SJCRH30 (cell line): ENCODE data around the gene PRPF6. TPM values are rescaled to one million over a fixed set of nuclear protein-coding genes. Genes with fewer than 3 reads are reported as not detected.

ENCODE experiments used
- DNase-seq, 2 experiments: peaks; one replicate each; pipeline ENCODE4 v3.0.0-alpha.2; 2015 to 2020
- H3K27ac ChIP-seq: fragments of 250-450 bp; sonication (Bioruptor Pico); 2 replicates; pipeline ENCODE4 v1.5.1; 2020; ENCODE audit warnings: mild to moderate bottlenecking, moderate library complexity
- H3K27me3 ChIP-seq: fragments of 250-450 bp; sonication (Bioruptor Pico); 2 replicates; pipeline ENCODE4 v1.5.1; 2020; ENCODE audit warnings: mild to moderate bottlenecking, moderate library complexity
- H3K36me3 ChIP-seq: fragments of 250-450 bp; sonication (Bioruptor Pico); 2 replicates; pipeline ENCODE4 v1.5.1; 2020; ENCODE audit warnings: mild to moderate bottlenecking, moderate library complexity
- H3K4me1 ChIP-seq: fragments of 250-450 bp; sonication (Bioruptor Pico); 2 replicates; pipeline ENCODE4 v1.5.1; 2020; ENCODE audit warnings: mild to moderate bottlenecking, moderate library complexity
- H3K4me3 ChIP-seq: fragments of 250-450 bp; sonication (Bioruptor Pico); 2 replicates; pipeline ENCODE4 v1.5.1; 2020; ENCODE audit warnings: mild to moderate bottlenecking, moderate library complexity
- H3K9me3 ChIP-seq: fragments of 250-450 bp; sonication (Bioruptor Pico); replicated peaks from 2 replicates; pipeline ENCODE4 v1.5.1; 2020; ENCODE audit warnings: mild to moderate bottlenecking, moderate library complexity
- total RNA-seq: library from RNA; depleted of rRNA; stranded (reverse); fragments of >200 nt; shearing (Covaris generic); gene quantifications from 2 replicates; pipeline ENCODE4 v1.2.3, GENCODE V29; 2014

The PRPF6 gene
- total RNA-seq, 1 experiment from 2014 or later, result 70.1 TPM

DNA sequence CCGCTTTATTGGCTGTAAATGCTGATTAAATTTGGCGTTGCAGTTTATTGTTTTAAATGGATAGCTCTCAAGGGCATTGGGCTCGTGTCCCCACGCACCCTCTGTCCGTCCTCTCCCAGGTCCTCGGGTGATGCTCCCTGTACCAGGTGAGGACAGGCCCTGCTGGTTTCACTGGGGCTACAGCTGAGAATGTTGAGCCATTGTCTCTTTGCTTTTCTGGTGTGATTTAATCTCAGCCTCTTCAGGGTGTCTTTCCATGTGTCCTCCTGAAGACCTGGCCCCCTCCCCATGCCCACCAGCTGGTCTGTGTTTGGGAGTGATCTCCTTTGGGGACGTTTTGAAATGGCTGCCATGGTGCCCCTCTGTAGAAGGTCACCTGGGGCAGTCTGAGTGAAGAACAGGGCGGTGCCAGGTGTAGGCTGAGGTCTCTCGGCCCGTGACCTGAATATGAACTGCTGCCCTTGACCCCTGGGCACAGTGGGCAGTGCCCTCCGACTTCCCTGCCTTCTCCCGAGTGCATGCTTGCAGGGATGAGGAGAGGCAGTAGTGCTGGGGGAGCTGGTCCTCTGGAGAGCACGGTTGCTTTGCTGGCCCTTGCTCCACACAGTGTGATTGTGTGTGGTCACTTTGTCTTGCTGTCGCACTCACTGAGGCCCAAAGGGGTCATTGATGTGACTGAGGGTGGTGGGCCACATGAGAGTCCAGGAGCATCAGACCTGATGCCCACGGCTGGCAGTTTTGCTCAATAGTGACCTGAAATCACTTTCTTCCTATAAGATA is 42.6 kb downstream of the PRPF6 start:
- no peaks in the 10 kb centered on the region for H3K27me3 ChIP-seq
- H3K4me1 ChIP-seq, result no peaks in the 10 kb centered on the region
- H3K4me3 ChIP-seq, result no peak overlapping the region
- H3K9me3 ChIP-seq, result no peaks in the 10 kb centered on the region
- no peak for DNase-seq
- H3K36me3 ChIP-seq, result peaks cover 93% of the 10 kb centered on the region
- no peak overlapping the region for H3K27ac ChIP-seq

DNA sequence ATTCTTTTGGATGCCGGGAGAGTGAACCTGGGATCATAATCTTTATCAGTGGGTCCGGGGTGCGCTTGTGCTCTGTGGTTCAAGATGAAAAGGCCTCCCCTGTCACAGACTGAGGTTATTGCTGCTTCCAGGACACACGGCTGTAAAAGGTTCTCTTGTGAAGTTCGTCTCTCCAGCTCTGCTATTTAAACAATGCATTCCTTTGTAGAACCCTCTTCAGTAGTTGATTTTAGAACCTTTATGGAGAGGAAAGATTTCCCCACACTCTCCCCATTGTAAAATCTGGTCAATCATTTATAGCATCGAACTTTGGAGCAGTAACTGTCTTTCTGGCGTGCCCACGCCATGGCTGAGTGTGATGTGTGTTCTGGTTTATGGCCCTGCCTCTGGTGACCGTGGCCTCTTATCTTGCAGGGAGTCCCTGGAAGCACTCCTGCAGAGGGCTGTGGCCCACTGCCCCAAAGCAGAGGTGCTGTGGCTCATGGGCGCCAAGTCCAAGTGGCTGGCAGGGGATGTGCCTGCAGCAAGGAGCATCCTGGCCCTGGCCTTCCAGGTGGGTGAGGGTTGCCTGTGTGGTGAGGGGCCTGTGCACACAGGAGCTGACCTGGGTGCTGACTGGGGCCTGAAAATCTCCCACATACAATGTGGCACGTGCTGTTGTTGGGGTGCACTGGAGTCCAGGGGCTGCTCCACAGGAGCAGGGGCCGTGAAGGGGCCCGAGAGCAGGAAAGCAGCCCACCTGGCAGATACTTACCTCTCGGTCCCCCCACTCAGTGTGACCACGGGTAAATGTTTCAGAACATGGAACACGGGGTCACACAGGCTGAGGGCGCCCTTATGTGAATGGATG is 43.4 kb downstream of the PRPF6 start:
- peaks cover 93% of the 10 kb centered on the region for H3K36me3 ChIP-seq
- no peaks in the 10 kb centered on the region for H3K27me3 ChIP-seq
- H3K9me3 ChIP-seq, result no peaks in the 10 kb centered on the region
- no peak overlapping the region for H3K27ac ChIP-seq
- no peaks in the 10 kb centered on the region for H3K4me1 ChIP-seq
- no peak for DNase-seq
- no peak overlapping the region for H3K4me3 ChIP-seq

DNA sequence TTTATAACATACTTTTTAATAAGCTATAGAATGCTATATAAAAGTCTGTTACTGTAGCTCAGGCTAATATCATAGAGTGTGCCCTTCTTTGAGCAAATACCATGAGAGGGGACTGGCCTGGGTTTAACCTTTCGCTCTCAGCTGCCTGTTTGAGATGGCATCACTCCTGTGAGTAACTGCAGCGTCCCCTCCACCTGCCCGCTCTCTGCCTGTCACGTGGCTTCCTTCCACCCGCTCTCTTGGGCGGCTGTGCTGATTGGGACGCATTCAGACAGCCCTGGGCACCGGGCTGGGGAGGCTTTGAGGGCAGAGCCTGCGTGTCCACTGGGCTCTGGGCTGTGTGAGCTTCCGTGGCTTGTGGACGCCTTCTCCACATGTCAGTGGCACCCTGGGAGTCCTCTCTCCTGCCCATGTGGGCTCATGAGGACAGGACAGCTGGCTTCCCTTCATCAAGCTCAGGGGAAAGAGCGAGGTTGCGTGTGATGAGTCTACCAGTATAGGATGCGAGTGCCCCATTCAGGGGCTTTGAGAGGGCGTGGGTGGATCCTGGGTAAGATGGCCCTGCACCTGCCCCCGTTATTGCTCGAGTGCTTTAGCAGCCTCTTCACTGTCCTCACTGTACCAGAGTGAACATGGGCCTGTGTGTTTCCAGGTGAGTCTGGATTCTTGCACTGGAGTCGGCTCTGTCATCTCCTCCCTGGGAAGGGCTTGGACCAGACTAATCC is 44.3 kb downstream of the PRPF6 start:
- no peaks in the 10 kb centered on the region for H3K27me3 ChIP-seq
- peaks cover 86% of the 10 kb centered on the region for H3K36me3 ChIP-seq
- H3K4me3 ChIP-seq, result no peak overlapping the region
- no peak for DNase-seq
- no peak overlapping the region for H3K27ac ChIP-seq
- no peaks in the 10 kb centered on the region for H3K9me3 ChIP-seq
- H3K4me1 ChIP-seq, result peaks cover 5% of the 10 kb centered on the region

DNA sequence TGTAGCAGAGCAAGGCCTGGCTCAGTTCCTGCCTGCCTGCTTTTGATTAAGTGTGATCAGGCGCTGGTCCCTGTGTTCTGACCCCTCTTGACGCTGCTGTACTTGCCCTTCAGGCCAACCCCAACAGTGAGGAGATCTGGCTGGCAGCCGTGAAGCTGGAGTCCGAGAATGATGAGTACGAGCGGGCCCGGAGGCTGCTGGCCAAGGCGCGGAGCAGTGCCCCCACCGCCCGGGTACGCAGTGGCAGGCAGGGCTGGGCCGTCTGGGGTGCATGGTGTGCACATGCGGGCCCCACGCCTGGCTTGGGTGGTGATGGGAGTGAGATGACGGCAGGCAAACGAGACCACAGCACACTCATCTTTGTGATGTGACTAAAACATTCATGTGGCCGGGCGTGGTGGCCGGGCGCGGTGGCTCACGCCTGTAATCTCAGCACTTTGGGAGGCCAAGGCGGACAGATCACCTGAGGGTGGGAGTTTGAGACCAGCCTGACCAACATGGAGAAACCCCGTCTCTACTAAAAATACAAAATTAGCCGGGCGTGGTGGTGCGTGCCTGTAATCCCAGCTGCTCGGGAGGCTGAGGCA is 45.0 kb downstream of the PRPF6 start:
- Histone ChIP-seq H3K27ac (no peak overlapping the region), H3K4me1 (peaks cover 11% of the 10 kb centered on the region), H3K9me3 (no peaks in the 10 kb centered on the region), H3K36me3 (peaks cover 81% of the 10 kb centered on the region), H3K4me3 (no peak overlapping the region), H3K27me3 (no peaks in the 10 kb centered on the region)
- no peak for DNase-seq

DNA sequence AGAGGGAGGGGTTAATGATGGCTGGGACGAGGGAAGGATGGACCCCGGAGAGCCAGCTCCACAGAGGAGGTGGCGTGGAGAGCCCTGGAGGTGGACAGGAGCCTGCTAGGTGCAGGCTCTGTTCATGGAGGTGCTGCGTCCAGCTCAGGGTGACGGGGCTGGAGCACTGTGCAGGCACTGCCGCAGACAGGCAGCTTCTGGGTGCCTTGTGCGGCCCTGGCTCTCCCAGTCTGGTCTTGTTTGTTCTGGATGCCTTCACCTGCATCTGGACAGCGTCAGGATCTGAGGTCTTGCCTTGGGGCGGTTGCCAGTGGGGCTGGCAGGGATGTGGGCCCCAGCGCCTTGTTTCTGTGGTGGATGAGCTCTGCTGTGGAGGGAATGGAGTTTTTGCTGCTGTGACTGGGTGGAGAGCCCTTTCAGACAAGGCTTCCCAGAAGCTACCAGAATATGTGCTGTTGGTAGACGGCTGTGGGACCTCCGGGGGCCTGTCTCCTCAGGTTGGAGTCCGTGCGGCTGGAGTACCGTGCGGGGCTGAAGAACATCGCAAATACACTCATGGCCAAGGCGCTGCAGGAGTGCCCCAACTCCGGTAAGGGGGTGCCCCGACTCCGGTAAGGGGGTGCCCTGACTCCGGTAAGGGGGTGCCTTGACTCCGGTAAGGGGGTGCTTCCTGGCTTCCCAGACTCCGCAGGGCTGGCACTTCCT is 47.2 kb downstream of the PRPF6 start:
- Histone ChIP-seq H3K9me3 (no peaks in the 10 kb centered on the region), H3K27me3 (no peaks in the 10 kb centered on the region), H3K4me1 (peaks cover 16% of the 10 kb centered on the region), H3K4me3 (no peak overlapping the region), H3K36me3 (peaks cover 79% of the 10 kb centered on the region), H3K27ac (no peak overlapping the region)
- DNase-seq, result no peak

DNA sequence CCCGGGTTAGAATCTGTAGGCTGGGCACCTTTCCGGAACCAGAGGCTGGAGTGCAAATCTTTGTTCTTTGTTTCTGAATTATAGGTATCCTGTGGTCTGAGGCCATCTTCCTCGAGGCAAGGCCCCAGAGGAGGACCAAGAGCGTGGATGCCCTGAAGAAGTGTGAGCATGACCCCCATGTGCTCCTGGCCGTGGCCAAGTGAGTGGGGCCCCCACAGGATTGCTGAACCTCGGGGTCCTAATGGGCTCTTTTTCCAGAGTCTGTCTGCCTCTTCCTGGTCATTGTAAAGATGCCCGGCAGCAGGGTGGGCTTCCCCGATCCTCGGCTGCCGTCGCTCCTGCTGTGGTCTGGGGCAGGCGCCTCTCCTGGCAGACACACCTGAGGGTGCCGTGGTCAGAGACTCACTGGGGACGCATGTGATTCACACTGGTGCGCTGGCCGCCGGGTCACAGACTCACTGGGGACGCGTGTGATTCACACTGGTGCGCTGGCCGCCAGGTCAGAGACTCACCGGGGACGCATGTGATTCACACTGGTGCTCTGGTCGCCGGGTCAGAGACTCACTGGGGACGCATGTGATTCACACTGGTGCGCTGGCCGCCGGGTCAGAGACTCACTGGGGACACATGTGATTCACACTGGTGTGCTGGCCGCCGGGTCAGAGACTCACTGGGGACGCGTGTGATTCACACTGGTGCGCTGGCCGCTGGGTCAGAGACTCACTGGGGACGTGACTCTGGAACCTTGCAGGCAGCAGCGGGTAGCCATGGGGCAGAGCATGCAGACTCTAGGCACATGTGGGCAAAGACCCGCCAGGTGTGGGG is 48.6 kb downstream of the PRPF6 start:
- Histone ChIP-seq H3K4me3 (no peak overlapping the region), H3K9me3 (no peaks in the 10 kb centered on the region), H3K4me1 (peaks cover 16% of the 10 kb centered on the region), H3K36me3 (peaks cover 74% of the 10 kb centered on the region), H3K27ac (no peak overlapping the region), H3K27me3 (no peaks in the 10 kb centered on the region)
- no peak for DNase-seq

DNA sequence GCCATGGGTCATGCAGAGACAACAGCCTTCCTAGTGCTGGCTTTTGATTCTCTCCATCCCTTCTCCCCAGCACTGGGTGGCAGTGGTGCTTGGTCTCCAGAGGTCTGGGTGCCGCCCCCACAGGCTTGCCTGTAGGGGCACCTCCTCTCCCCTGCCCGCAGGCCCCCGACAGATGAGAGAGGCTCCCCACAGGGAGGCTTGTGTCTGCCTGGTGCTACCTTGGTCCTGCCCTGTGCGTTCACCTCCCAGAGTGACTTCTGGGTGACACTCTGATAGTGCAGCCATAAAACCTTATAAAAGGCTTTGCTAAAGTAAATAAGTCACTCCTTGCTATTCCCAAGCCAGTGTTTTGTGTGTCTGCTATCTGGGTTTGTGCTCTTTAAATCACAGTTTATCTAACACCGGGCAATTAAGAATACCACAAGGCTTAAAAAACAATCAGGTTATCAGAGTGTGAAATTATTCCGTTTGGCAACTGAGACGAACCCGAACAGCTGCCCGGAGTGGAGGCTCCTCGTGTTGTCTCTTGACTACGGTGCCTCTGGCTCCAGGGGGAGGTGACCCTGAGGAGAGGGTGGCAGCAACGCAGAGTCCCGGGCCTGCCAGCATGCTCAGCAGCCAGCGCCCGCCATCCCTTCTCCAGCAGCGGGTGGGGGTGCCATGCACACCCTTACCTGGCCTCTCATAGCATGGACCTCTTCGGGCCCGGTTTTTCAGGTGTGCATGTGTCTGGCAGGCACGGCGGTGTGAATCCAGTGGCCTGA is 49.6 kb downstream of the PRPF6 start:
- H3K36me3 ChIP-seq, result peaks cover 69% of the 10 kb centered on the region
- H3K9me3 ChIP-seq, result no peaks in the 10 kb centered on the region
- H3K27ac ChIP-seq, result peak overlapping the region; percentile 32
- no peak overlapping the region for H3K4me3 ChIP-seq
- H3K4me1 ChIP-seq, result peaks cover 16% of the 10 kb centered on the region
- peak; percentile 91 to 96 for DNase-seq
- no peaks in the 10 kb centered on the region for H3K27me3 ChIP-seq

DNA sequence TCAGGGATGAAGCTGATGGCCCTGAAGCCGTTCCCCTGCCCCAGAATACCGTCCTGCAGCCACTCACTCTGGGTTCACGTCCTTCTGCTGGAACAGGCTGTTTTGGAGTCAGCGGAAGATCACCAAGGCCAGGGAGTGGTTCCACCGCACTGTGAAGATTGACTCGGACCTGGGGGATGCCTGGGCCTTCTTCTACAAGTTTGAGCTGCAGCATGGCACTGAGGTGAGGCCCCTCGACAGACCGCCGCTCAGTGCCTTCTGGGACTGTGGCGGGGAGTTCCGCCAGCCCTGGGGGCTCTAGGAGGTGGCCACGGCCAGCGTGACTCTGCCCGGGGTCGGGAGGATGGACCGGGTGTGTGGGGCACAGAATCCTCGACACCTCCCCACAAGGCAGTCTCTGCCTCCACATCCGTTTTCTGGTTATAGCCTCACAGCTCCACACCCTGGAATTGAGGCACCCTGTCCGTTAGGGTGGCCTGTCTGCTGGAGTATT is 50.9 kb downstream of the PRPF6 start:
- H3K27ac ChIP-seq, result no peak overlapping the region
- no peak overlapping the region for H3K4me3 ChIP-seq
- DNase-seq, result no peak
- H3K36me3 ChIP-seq, result peaks cover 56% of the 10 kb centered on the region
- H3K27me3 ChIP-seq, result no peaks in the 10 kb centered on the region
- H3K9me3 ChIP-seq, result no peaks in the 10 kb centered on the region
- peaks cover 27% of the 10 kb centered on the region for H3K4me1 ChIP-seq

DNA sequence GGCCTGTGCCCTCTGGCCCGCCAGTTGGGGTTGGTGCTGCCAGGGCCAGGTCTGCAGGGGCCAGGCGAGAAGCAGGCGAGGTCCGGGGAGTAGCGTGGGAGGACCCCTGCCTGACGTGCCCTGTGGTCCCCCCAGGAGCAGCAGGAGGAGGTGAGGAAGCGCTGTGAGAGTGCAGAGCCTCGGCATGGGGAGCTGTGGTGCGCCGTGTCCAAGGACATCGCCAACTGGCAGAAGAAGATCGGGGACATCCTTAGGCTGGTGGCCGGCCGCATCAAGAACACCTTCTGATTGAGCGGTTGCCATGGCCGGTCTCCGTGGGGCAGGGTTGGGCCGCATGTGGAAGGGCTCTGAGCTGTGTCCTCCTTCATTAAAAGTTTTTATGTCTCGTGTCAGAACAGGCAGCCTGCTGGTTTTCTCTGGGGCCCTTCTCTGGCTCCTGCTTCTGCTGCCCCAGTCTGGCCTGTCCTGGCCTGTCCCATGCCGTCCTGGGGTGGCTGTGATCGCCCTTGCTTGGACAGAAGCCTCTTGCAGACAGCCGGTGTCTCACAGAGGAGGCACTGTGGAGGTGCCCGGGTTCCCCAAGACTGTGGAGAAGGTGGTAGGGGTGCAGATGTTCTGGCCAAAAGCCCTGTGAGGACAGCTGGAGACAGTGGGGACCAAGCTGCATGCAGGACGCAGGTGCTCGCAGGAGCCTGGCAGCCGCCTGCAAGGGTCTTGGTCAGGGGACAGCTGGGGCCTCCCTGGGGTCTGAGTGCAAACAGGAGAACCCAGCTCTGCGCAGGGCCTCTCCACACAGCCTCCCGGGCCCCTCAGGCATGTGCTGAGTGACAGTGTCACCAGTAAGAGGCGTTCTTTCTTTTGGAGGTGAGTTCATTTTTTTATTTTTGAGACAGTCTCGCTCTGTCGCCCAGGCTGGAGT is 52.0 kb downstream of the PRPF6 start:
- H3K4me1 ChIP-seq, result peaks cover 33% of the 10 kb centered on the region
- no peaks in the 10 kb centered on the region for H3K9me3 ChIP-seq
- no peaks in the 10 kb centered on the region for H3K27me3 ChIP-seq
- no peak for DNase-seq
- no peak overlapping the region for H3K27ac ChIP-seq
- H3K4me3 ChIP-seq, result no peak overlapping the region
- H3K36me3 ChIP-seq, result peaks cover 45% of the 10 kb centered on the region

DNA sequence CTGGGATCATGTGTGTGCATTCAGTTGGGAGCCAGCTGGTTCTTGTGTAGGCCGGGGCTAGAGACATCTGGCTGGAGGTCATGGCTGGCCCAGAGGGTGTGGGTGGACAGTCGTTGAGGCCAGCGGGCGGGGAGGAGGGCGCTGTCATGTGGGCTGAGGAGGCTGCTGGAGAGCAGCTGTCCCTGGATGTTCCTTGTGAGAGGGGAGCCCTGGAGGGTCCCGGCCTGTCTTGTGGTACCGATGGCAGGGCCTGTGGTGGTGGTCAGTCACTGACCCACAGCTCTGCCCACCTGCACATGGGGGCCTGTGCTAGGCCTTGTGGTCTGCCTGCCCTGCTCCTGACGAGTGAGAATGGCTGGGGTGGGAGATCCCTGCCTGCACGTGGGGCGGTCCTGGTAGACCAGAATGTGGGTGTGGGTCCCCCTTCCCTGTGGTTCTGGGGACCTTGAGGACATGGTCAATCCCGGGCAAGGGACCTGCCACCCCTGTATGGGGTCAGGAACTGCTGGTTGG is 53.1 kb downstream of the PRPF6 start:
- no peaks in the 10 kb centered on the region for H3K9me3 ChIP-seq
- no peak for DNase-seq
- no peak overlapping the region for H3K27ac ChIP-seq
- H3K4me3 ChIP-seq, result no peak overlapping the region
- peaks cover 33% of the 10 kb centered on the region for H3K4me1 ChIP-seq
- H3K27me3 ChIP-seq, result no peaks in the 10 kb centered on the region
- peaks cover 34% of the 10 kb centered on the region for H3K36me3 ChIP-seq

DNA sequence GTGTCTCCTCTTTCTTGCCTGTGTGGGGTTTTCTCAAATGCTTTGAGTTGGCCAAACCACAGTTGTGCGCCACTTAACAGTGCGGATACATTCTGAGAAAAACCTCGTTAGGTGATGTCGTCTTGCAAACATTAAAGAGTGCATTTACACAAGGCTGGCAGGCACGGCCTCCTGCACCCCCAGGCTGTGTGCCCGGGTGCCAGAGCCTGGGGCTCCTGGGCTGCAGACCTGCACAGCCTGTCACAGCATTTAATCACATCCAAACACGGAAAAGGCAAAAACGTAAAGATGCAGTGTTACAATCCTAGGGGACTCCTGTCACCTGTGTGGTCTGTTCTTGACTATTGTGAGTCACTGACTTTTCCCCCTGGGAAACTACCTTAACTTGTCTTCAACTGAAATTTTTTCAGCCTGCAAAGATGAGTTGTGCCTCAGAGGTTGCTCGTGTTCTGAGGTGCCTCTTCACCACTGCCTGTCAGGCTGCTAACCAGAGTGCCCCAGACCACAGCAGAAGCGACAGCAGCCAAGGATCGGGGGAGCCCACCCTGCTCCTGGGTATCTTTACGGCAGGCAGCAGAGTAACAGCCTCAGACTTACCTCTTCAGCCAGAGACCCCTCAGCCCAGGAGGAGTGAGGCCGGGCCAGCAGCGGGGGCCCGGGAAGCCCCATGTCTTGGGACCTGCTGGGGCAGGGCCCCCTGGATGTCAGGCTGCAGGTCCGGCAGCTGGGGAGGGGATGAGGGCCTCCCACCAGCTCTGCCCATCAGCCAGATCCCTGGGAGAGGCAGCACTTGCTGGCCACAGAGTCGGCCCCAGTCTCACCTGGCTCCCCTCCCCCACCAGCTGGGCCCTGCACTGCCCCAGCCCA is 54.4 kb downstream of the PRPF6 start:
- H3K27me3 ChIP-seq, result peaks cover under 1% of the 10 kb centered on the region; the same call in 1 of the 2 replicates
- H3K4me1 ChIP-seq, result peaks cover 32% of the 10 kb centered on the region
- no peaks in the 10 kb centered on the region for H3K9me3 ChIP-seq
- no peak for DNase-seq
- H3K27ac ChIP-seq, result no peak overlapping the region
- peaks cover 29% of the 10 kb centered on the region for H3K36me3 ChIP-seq
- H3K4me3 ChIP-seq, result no peak overlapping the region
